ENCODE data around the gene FAM98A.

GRCh38 chr2:33597026-33597425 is 2.1 kb downstream of the FAM98A start:
- TF ChIP-seq SPI1 (IDR thresholded peaks at IDR 0.05; ENCODE audit: low read depth, low read length), result no peak
- no peak for TF ChIP-seq POLR2AphosphoS5 (IDR thresholded peaks at IDR 0.05; ENCODE audit: low read depth, low read length)
- TF ChIP-seq POLR2A (IDR thresholded peaks at IDR 0.05; ENCODE audit: low read depth, low read length), result no peak
- no peak for TF ChIP-seq TAF1 (IDR thresholded peaks at IDR 0.05; ENCODE audit: low read depth, low read length)
